SK-N-SH (cell line): ENCODE data around the gene UQCRC1. TPM values are rescaled to one million over a fixed set of nuclear protein-coding genes. Genes with fewer than 3 reads are reported as not detected.
A peak's percentile ranks its signal among the peaks of the same experiment; 100 is the strongest.

Experiments
- CTCF ChIA-PET: fragments of 300-600, 350-600 bp; formaldehyde crosslinking; extraction: SDS; loops from one replicate; lab custom pipeline; 2021; lab: Yijun Ruan, JAX
- POLR2A ChIA-PET: fragments of 350-600 bp; sonication (Branson Sonifier 250); formaldehyde crosslinking; extraction: SDS; loops from one replicate; lab custom pipeline; 2020; ENCODE audit warnings: antibody characterized with exemption, inconsistent platforms; lab: Yijun Ruan, JAX
- DNase-seq: peaks from one replicate; pipeline ENCODE4 v3.0.0; 2012
- H2AFZ ChIP-seq: fragments of 200-600 bp; sonication (generic); 2 replicates; pipeline ENCODE4 v1.8.1; 2016; ENCODE audit warnings: antibody characterized with exemption, mild to moderate bottlenecking, low read depth
- H3F3A ChIP-seq: fragments of 200-600 bp; sonication (generic); replicated peaks from 2 replicates; pipeline ENCODE3; 2016; ENCODE audit warnings: antibody characterized with exemption, mild to moderate bottlenecking; ENCODE audit not compliant: insufficient read depth
- H3K27ac ChIP-seq, 2 experiments: fragments of 200-500 bp in 1 of 2; fragments of 200-600 bp in 1 of 2; sonication (Bioruptor generic) in 1 of 2; sonication (generic), shearing (Covaris generic) in 1 of 2; 2 replicates each; pipeline versions ENCODE4 v1.5.1 to v1.6.1; 2014 to 2016; ENCODE audit warnings: low read depth in 2 of 2, inconsistent platforms in 1 of 2, low read length in 1 of 2, mild to moderate bottlenecking in 1 of 2, mixed read lengths in 1 of 2
- H3K27me3 ChIP-seq: fragments of 200-600 bp; sonication (generic), shearing (Covaris generic); 2 replicates; pipeline ENCODE4 v1.6.1; 2016; ENCODE audit warnings: mixed run types; ENCODE audit not compliant: insufficient read depth
- H3K36me3 ChIP-seq, 2 experiments: fragments of 200-500 bp in 1 of 2; fragments of 200-600 bp in 1 of 2; sonication (Bioruptor generic) in 1 of 2; sonication (generic) in 1 of 2; replicated peaks in 1 of 2; 2 replicates each; pipeline versions ENCODE3 to v1.5.1; 2014 to 2016; ENCODE audit warnings: low read length in 1 of 2, mild to moderate bottlenecking in 1 of 2; ENCODE audit not compliant: insufficient read depth in 2 of 2, control insufficient read depth in 1 of 2
- H3K4me1 ChIP-seq, 2 experiments: fragments of 200-500 bp in 1 of 2; fragments of 200-600 bp in 1 of 2; sonication (Bioruptor generic) in 1 of 2; sonication (generic), shearing (Covaris generic) in 1 of 2; 2 replicates each; pipeline versions ENCODE4 v1.5.1 to v1.6.1; 2014 to 2016; ENCODE audit warnings: low read depth in 1 of 2, low read length in 1 of 2, mixed run types in 1 of 2; ENCODE audit not compliant: insufficient read depth in 2 of 2, control insufficient read depth in 1 of 2
- H3K4me2 ChIP-seq: fragments of 200-600 bp; sonication (generic), shearing (Covaris generic); 2 replicates; pipeline ENCODE4 v1.6.1; 2017; ENCODE audit warnings: mixed run types
- H3K4me3 ChIP-seq, 2 experiments: fragments of 200-500 bp in 1 of 2; fragments of 200-600 bp in 1 of 2; sonication (Bioruptor generic) in 1 of 2; sonication (generic), shearing (Covaris generic) in 1 of 2; 2 replicates each; pipeline versions ENCODE4 v1.5.1 to v1.8.1; 2014 to 2016; ENCODE audit warnings: low read depth in 2 of 2, inconsistent platforms in 1 of 2, low read length in 1 of 2, mild to moderate bottlenecking in 1 of 2, mixed read lengths in 1 of 2, moderate library complexity in 1 of 2
- H3K79me2 ChIP-seq: fragments of 200-600 bp; sonication (generic); 2 replicates; pipeline ENCODE4 v1.8.1; 2017; ENCODE audit warnings: mild to moderate bottlenecking; ENCODE audit not compliant: insufficient read depth
- H3K9ac ChIP-seq: fragments of 200-600 bp; sonication (generic); 2 replicates; pipeline ENCODE4 v1.6.1; 2017; ENCODE audit warnings: mixed run types
- H3K9me2 ChIP-seq: fragments of 200-600 bp; sonication (generic); 2 replicates; pipeline ENCODE4 v1.6.1; 2017; ENCODE audit warnings: mixed run types
- H3K9me3 ChIP-seq: fragments of 200-600 bp; sonication (generic); 2 replicates; pipeline ENCODE4 v1.6.1; 2017; ENCODE audit warnings: mixed run types, mild to moderate bottlenecking, moderate library complexity
- H4K20me1 ChIP-seq: fragments of 200-600 bp; sonication (generic); 2 replicates; pipeline ENCODE4 v1.6.1; 2017; ENCODE audit warnings: mild to moderate bottlenecking, mixed run types; ENCODE audit not compliant: insufficient read depth
- ELF1 ChIP-seq: IDR thresholded peaks from 2 replicates; pipeline ENCODE4 v1.4.0; 2012
- GATA2 ChIP-seq: sonication (generic); formaldehyde crosslinking; IDR thresholded peaks from 2 replicates; pipeline ENCODE4 v1.5.0; 2020; ENCODE audit warnings: mild to moderate bottlenecking, missing genetic modification reagents
- MEF2A ChIP-seq: IDR thresholded peaks from 2 replicates; pipeline ENCODE4 v1.4.0; 2012; ENCODE audit warnings: low read depth, borderline replicate concordance
- MXI1 ChIP-seq: IDR thresholded peaks from 2 replicates; pipeline ENCODE4 v1.6.1; 2012; ENCODE audit warnings: mild to moderate bottlenecking, low read depth, low read length, improper control_type of control experiment
- RXRA ChIP-seq: IDR thresholded peaks from 2 replicates; pipeline ENCODE4 v1.4.0; 2012; ENCODE audit warnings: low read depth, mild to moderate bottlenecking, borderline replicate concordance
- SIN3A ChIP-seq: IDR thresholded peaks from 2 replicates; pipeline ENCODE4 v1.6.1; 2012; ENCODE audit warnings: low read depth, mild to moderate bottlenecking, low read length, moderate library complexity, borderline replicate concordance
- TEAD4 ChIP-seq: IDR thresholded peaks from 2 replicates; pipeline ENCODE4 v1.4.0; 2012; ENCODE audit warnings: mild to moderate bottlenecking, borderline replicate concordance; ENCODE audit not compliant: insufficient read depth
- WGBS: methylation state at CpG from one replicate; pipeline ENCODE4 v1.1.6; 2017; ENCODE audit warnings: low lambda C conversion rate; 5-methylcytosine and 5-hydroxymethylcytosine counted together
- polyA plus RNA-seq, 3 experiments: library from polyadenylated mRNA; depleted of rRNA; stranded (reverse); fragments of >200 nt; gene quantifications; 2 replicates each; pipeline ENCODE4 v1.2.3, GENCODE V29; 2012
- TF ChIP-seq, protein P1 (sequence below): IDR thresholded peaks from 2 replicates; pipeline ENCODE4 v1.4.0; 2012; ENCODE audit warnings: low read depth, borderline replicate concordance
- TF ChIP-seq, protein P2 (sequence below): IDR thresholded peaks from 2 replicates; pipeline ENCODE4 v1.4.0; 2012; ENCODE audit warnings: low read depth, borderline replicate concordance

The UQCRC1 gene
- polyA plus RNA-seq, 1 of the 3 experiments (the other 2 are of a cell fraction): 284 TPM

DNA sequence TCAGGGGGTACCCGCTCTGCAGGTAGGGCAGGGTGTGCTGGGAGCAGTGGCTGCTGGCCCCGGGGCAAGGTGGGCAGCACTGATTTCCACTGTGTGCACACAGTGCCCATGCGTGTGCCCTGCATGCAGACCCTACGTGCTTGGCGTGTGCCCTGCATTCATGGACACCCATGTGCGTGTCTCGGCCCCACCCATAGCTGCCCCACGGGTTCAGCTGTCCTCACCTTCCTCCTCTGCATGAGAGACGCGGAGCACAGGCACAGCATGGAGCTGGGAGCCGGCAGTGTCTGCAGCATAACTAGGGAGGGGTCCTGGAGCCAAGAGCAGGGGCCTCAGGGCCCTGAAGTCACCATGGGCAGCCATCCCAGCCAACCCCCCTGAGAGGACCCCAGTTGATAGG, 44.3 kb downstream of the UQCRC1 start:
- CTCF ChIA-PET: interaction anchor here (0.6 to 1.2 kb wide), 2 partner anchors 9 to 44 kb away, joined by 3 to 4 read pairs; partner anchors contain the start of gene UQCRC1
- H3K27ac ChIP-seq: peak overlapping the region; percentile 67 to 93; a peak in 3 of 4 replicates
- POLR2A ChIA-PET: no interaction called here
- TF ChIP-seq TEAD4 (no peak), ELF1 (no peak), SIN3A (no peak), MEF2A (no peak), GATA2 (CRISPR knock-in tag) (no peak)
- TF ChIP-seq, protein P1, sequence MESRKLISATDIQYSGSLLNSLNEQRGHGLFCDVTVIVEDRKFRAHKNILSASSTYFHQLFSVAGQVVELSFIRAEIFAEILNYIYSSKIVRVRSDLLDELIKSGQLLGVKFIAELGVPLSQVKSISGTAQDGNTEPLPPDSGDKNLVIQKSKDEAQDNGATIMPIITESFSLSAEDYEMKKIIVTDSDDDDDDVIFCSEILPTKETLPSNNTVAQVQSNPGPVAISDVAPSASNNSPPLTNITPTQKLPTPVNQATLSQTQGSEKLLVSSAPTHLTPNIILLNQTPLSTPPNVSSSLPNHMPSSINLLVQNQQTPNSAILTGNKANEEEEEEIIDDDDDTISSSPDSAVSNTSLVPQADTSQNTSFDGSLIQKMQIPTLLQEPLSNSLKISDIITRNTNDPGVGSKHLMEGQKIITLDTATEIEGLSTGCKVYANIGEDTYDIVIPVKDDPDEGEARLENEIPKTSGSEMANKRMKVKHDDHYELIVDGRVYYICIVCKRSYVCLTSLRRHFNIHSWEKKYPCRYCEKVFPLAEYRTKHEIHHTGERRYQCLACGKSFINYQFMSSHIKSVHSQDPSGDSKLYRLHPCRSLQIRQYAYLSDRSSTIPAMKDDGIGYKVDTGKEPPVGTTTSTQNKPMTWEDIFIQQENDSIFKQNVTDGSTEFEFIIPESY: no peak
- TF ChIP-seq, protein P2, sequence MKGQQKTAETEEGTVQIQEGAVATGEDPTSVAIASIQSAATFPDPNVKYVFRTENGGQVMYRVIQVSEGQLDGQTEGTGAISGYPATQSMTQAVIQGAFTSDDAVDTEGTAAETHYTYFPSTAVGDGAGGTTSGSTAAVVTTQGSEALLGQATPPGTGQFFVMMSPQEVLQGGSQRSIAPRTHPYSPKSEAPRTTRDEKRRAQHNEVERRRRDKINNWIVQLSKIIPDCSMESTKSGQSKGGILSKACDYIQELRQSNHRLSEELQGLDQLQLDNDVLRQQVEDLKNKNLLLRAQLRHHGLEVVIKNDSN: no peak
- no peaks in the 10 kb centered on the region for H3K9me3 ChIP-seq
- DNase-seq: no peak
- H3F3A ChIP-seq: peaks cover 22% of the 10 kb centered on the region
- H3K27me3 ChIP-seq: no peaks in the 10 kb centered on the region
- no peaks in the 10 kb centered on the region for H3K9me2 ChIP-seq
- no peak overlapping the region for H3K9ac ChIP-seq
- no peak overlapping the region for H3K4me2 ChIP-seq
- H3K36me3 ChIP-seq: no peaks in the 10 kb centered on the region
- WGBS: 95% methylated on average over 6 of the region's 11 CpGs
- no peaks in the 10 kb centered on the region for H3K79me2 ChIP-seq
- no peak overlapping the region for H3K4me3 ChIP-seq
- H2AFZ ChIP-seq: no peak overlapping the region
- no peaks in the 10 kb centered on the region for H4K20me1 ChIP-seq
- peaks cover 45 to 62% of the 10 kb centered on the region in 2 experiments; a peak in 3 of 4 replicates for H3K4me1 ChIP-seq

DNA sequence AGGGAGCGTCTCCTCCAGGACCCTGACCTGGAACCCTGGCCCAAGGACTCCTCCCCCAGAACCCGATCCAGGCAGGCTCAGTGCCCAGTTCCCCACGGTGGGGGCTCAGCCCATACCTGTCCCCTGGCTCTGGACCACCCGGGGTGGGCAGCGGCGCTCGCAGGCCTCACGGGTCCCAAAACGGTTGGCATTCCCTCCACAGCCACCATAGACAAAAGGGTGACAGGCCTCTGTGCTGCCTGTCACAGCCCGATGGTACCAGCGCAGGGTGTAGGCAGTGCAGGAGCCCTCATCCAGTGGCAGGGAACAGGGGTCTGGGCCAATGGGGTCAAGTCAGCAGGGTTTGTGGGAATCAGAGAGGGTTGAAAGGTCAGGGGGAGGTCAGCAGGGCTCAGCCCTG, 44.8 kb downstream of the UQCRC1 start:
- peak overlapping the region; percentile 57 for H3K9ac ChIP-seq
- peak overlapping the region; percentile 65; the same call in 1 of the 2 replicates for H3K4me2 ChIP-seq
- H3K9me3 ChIP-seq: no peaks in the 10 kb centered on the region
- no peaks in the 10 kb centered on the region for H3K79me2 ChIP-seq
- no peaks in the 10 kb centered on the region for H3K9me2 ChIP-seq
- no peak overlapping the region for H2AFZ ChIP-seq
- WGBS: 90% methylated on average over 6 of the region's 11 CpGs
- H3K27me3 ChIP-seq: no peaks in the 10 kb centered on the region
- TF ChIP-seq ELF1 (no peak), MEF2A (no peak), RXRA (no peak), MXI1 (no peak)
- no peaks in the 10 kb centered on the region for H4K20me1 ChIP-seq
- ChIA-PET CTCF (interaction anchor here (0.6 kb wide), 1 partner anchor 13 kb away, joined by 3 read pairs; no protein-coding TSS in a partner anchor), POLR2A (no interaction called here)
- peak overlapping the region; percentile 7 to 93; a peak in 3 of 4 replicates for H3K27ac ChIP-seq
- DNase-seq: no peak
- no peak overlapping the region for H3K4me3 ChIP-seq
- peaks cover 49 to 67% of the 10 kb centered on the region in 2 experiments; a peak in 3 of 4 replicates for H3K4me1 ChIP-seq
- peaks cover 22% of the 10 kb centered on the region for H3F3A ChIP-seq
- H3K36me3 ChIP-seq: no peaks in the 10 kb centered on the region
